Transverse colon (tissue), 4 donors: ENCODE measurements around the gene UNC13B.

ENCODE experiments used
- CTCF ChIP-seq, 5 experiments: fragments of 200-600 bp in 3 of 5; fragments of 450-650 bp in 2 of 5; sonication (generic) in 3 of 5; IDR thresholded peaks; 1 replicate in 2 of 5; 2 replicates in 3 of 5; pipeline ENCODE4 v1.5.1; 2016 to 2017; ENCODE audit warnings: antibody characterized with exemption in 5 of 5, inconsistent platforms in 3 of 5, mild to moderate bottlenecking in 2 of 5, moderate library complexity in 1 of 5
- EP300 ChIP-seq: sonication (generic); formaldehyde crosslinking; IDR thresholded peaks from one replicate; pipeline ENCODE4 v1.6.1; 2017; ENCODE audit warnings: antibody characterized with exemption, low read depth
- POLR2AphosphoS5 ChIP-seq, 3 donors: sonication (generic); formaldehyde crosslinking; IDR thresholded peaks; one replicate each; pipeline ENCODE4 v1.6.1; 2016; ENCODE audit warnings: antibody characterized with exemption in 3 of 3

- TF ChIP-seq CTCF (IDR thresholded peaks at IDR 0.05) (no peak), POLR2AphosphoS5 (IDR thresholded peaks at IDR 0.05) (no peak), EP300 (no peak)
Measured at GRCh38 chr9:35294066-35294465, 132.3 kb downstream of the UNC13B start.
